Thyroid gland (tissue), 4 donors: Measurements from ENCODE around the gene FREM3. TPM values are rescaled to one million over a fixed set of nuclear protein-coding genes. Genes with fewer than 3 reads are reported as not detected.
"Not testable (repeated sequence)": the region's sequence is repeated elsewhere in the genome, so short reads cannot be mapped to it uniquely, and the experiment has no call there.

Source experiments
- DNase-seq, 2 donors: peaks; one replicate each; pipeline ENCODE4 v3.0.0-alpha.2; 2019
- H3K27ac ChIP-seq, 3 donors: fragments of 200-600 bp; sonication (generic); 1 replicate in 2 of 3; 2 replicates in 1 of 3; pipeline ENCODE4 v1.5.1; 2016 to 2019; ENCODE audit warnings: mild to moderate bottlenecking in 1 of 3, moderate library complexity in 1 of 3
- H3K27me3 ChIP-seq: fragments of 200-600 bp; sonication (generic); one replicate; pipeline ENCODE4 v1.5.1; 2019
- H3K36me3 ChIP-seq, 2 donors: fragments of 200-600 bp; sonication (generic); one replicate each; pipeline ENCODE4 v1.5.1; 2016 to 2019
- H3K4me1 ChIP-seq, 2 donors: fragments of 200-600 bp; sonication (generic); one replicate each; pipeline ENCODE4 v1.5.1; 2017 to 2019
- H3K4me3 ChIP-seq, 3 donors: fragments of 200-600 bp; sonication (generic); replicated peaks in 1 of 3; 1 replicate in 2 of 3; 2 replicates in 1 of 3; pipeline ENCODE4 v1.5.1; 2016; ENCODE audit warnings: mild to moderate bottlenecking in 1 of 3
- H3K9me3 ChIP-seq: fragments of 200-600 bp; sonication (generic); one replicate; pipeline ENCODE4 v1.5.1; 2017
- CTCF ChIP-seq, 6 experiments: fragments of 200-600 bp in 3 of 6; fragments of 450-650 bp in 3 of 6; sonication (generic) in 3 of 6; IDR thresholded peaks; one replicate each; pipeline ENCODE4 v1.5.1; 2016 to 2019; ENCODE audit warnings: antibody characterized with exemption in 6 of 6, mild to moderate bottlenecking in 2 of 6, inconsistent platforms in 1 of 6, moderate library complexity in 1 of 6
- POLR2A ChIP-seq, 2 donors: fragments of 450-650 bp; IDR thresholded peaks; one replicate each; pipeline ENCODE4 v1.6.1; 2017; ENCODE audit warnings: antibody characterized with exemption in 2 of 2, mild to moderate bottlenecking in 2 of 2, moderate library complexity in 1 of 2
- WGBS, 2 donors: methylation state at CpG; one replicate each; pipeline ENCODE4 v1.1.5; 2017; 5-methylcytosine and 5-hydroxymethylcytosine counted together
- intact Hi-C: fragments of 100-400 bp; cut with DNase I; formaldehyde crosslinking; loops from one replicate; pipeline ENCODE4 v1.15.1; 2023
- total RNA-seq, 4 donors: library from RNA; depleted of rRNA; stranded (reverse); fragments of >200 nt; gene quantifications; one replicate each; pipeline ENCODE4 v1.2.3, GENCODE V29; 2016

Gene FREM3
- total RNA-seq, 4 donors from 2014 or later: not detected

GRCh38 chr4:143728166-143728565 is 27.7 kb upstream of the FREM3 start:
- DNase-seq: no peak
- no peak overlapping the region for H3K27ac ChIP-seq
- no peaks in the 10 kb centered on the region for H3K4me1 ChIP-seq
- no peaks in the 10 kb centered on the region for H3K36me3 ChIP-seq
- H3K27me3 ChIP-seq: no peaks in the 10 kb centered on the region
- 63 to 64% methylated on average over 3 of the region's 3 CpGs for WGBS, 2 donors
- TF ChIP-seq CTCF (IDR thresholded peaks at IDR 0.05): no peak
- no peak for TF ChIP-seq POLR2A (IDR thresholded peaks at IDR 0.05)
- intact Hi-C loops: no loop called here
- H3K4me3 ChIP-seq: no peak overlapping the region
- no peaks in the 10 kb centered on the region for H3K9me3 ChIP-seq

GRCh38 chr4:143726714-143727113 is 26.2 kb upstream of the FREM3 start:
- no peaks in the 10 kb centered on the region for H3K4me1 ChIP-seq
- TF ChIP-seq CTCF (IDR thresholded peaks at IDR 0.05): no peak
- no peak for TF ChIP-seq POLR2A (IDR thresholded peaks at IDR 0.05)

GRCh38 chr4:143721317-143721716 is 20.8 kb upstream of the FREM3 start:
- H3K36me3 ChIP-seq: no peaks in the 10 kb centered on the region
- H3K4me1 ChIP-seq: no peaks in the 10 kb centered on the region
- H3K27ac ChIP-seq: no peak overlapping the region
- no peaks in the 10 kb centered on the region for H3K9me3 ChIP-seq
- no peak overlapping the region for H3K4me3 ChIP-seq
- intact Hi-C loops: no loop called here
- H3K27me3 ChIP-seq: no peaks in the 10 kb centered on the region
- 94 to 100% methylated on average over 1 of the region's 1 CpG for WGBS, 2 donors
- DNase-seq: no peak
- no peak for TF ChIP-seq CTCF (IDR thresholded peaks at IDR 0.05)
- no peak for TF ChIP-seq POLR2A (IDR thresholded peaks at IDR 0.05)

More at GRCh38 chr4:143726714-143727113, 26.2 kb upstream of the FREM3 start:
- Histone ChIP-seq H3K9me3 (no peaks in the 10 kb centered on the region), H3K36me3 (no peaks in the 10 kb centered on the region), H3K27ac (no peak overlapping the region), H3K27me3 (no peaks in the 10 kb centered on the region), H3K4me3 (no peak overlapping the region)
- WGBS, 2 donors: 74 to 93% methylated on average over 1 of the region's 1 CpG
- no peak for DNase-seq
- intact Hi-C loops: no loop called here

GRCh38 chr4:143718748-143719147 is 18.3 kb upstream of the FREM3 start:
- no CpG with 5 or more reads among the region's 1 CpG for WGBS, 2 donors
- intact Hi-C loops, H3K4me3 ChIP-seq, H3K27me3 ChIP-seq, H3K4me1 ChIP-seq, H3K27ac ChIP-seq, H3K9me3 ChIP-seq, DNase-seq, H3K36me3 ChIP-seq: not testable (repeated sequence)

GRCh38 chr4:143713955-143714625 is 13.6 kb upstream of the FREM3 start:
- WGBS, 2 donors: 95 to 96% methylated on average over 2 of the region's 2 CpGs
- no peaks in the 10 kb centered on the region for H3K4me1 ChIP-seq
- H3K36me3 ChIP-seq: no peaks in the 10 kb centered on the region
- H3K27me3 ChIP-seq: no peaks in the 10 kb centered on the region
- DNase-seq: no peak
- TF ChIP-seq CTCF (IDR thresholded peaks at IDR 0.05) (no peak), POLR2A (IDR thresholded peaks at IDR 0.05) (no peak)
- no peak overlapping the region for H3K27ac ChIP-seq
- no peaks in the 10 kb centered on the region for H3K9me3 ChIP-seq
- H3K4me3 ChIP-seq: no peak overlapping the region
- intact Hi-C loops: no loop called here
